GM19099 (cell line): ENCODE measurements around the gene POLR3K.

ENCODE experiments used
- POLR2A ChIP-seq: IDR thresholded peaks from 3 replicates; pipeline ENCODE4 v1.6.1; 2011; ENCODE audit warnings: low read depth; ENCODE audit not compliant: insufficient read length; ENCODE audit errors: extremely low read depth

Gene POLR3K

DNA sequence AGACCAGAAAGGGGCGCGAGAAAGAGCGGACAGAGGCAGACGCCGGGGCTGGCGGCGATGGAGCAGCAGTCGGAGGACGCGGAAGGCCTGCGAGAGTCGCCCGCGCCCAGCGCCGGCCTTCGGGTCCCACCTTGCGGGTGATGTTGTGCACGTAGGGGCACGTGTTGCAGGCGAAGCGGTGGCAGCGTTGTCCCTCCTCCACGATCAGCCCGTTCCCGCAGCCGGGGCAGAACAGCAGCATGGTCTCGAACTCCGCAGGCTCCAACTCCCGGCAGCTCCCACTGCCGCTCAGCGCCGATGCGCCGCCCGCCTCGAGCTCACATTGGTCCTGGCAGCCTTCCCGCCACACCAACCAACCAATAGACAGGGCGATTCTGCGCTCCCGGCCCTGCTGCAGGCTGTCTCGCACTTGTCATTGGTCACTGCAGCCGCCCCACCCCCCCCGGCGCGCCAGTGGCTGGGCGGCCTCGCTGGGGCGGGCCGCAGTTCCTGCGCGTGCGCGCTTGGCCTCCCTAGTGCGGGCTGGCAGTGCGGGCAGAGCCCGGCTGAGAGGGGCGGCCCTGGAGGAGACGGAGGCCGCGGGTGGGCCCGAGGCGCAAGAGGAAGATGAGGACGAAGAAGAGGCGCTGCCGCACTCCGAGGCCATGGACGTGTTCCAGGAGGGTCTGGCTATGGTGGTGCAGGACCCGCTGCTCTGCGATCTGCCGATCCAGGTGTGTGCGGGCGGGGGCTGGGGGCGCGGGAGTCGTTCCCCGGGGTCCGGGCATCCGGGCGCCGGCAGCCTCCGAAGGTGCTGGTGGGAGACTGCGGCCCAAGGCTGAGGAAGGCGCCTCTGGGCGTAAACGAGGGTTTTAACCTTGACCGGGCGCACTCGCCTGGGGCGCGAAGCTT is at the start of gene POLR3K, which contains the start of gene SNRNP25:
Gene POLR3K, minus strand, starts transcription at position 263 of the 891 bp plus-strand sequence. Its CDS starts 22 bp downstream, at position 241.
Gene SNRNP25, plus strand, starts transcription at position 483 of the 891 bp plus-strand sequence. Its CDS starts 189 bp downstream, at position 672.
- TF ChIP-seq POLR2A = peak; percentile 89

GRCh38 chr16:102060-102855 is 48.9 kb upstream of the POLR3K start:
- no peak for TF ChIP-seq POLR2A

DNA sequence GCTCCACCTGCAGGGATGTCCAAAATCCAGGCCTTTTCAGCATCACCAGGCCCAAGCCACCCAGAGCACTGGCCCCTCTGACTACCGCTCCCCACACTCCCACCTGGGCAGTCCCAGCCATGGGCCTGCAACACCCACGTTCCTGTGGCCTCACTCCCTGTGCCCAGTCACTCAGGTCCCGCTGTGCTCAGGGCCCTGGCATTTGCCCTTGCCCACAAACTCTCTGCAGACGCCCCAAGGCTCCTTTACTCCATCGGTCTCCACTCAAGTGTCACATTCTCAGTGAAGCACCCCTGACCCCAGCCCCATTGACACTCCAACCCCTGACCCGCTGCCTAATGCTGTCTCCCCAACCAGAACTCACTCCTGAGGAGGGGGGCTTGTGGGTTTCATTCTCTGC is 48.2 kb upstream of the POLR3K start:
- no peak for TF ChIP-seq POLR2A

DNA sequence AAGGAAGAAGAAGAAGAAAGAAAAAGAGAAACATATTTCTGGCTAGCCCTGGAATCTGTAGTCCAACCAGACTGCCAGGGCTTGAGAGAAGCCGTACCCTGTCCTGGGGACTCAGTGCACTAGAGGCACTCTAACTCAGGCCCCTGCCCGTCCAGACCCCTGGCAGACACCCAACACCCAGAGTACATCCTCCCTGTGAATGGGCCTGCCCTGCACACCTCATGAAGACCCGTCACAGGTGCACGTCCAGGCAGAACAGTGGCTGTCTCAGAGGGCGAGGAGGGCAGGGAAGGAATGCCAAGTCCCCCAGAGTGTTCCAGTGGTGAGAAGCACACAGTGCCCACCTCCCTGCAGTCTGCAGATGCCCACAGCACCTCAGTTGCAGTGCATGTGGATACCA is 47.6 kb upstream of the POLR3K start:
- no peak for TF ChIP-seq POLR2A

DNA sequence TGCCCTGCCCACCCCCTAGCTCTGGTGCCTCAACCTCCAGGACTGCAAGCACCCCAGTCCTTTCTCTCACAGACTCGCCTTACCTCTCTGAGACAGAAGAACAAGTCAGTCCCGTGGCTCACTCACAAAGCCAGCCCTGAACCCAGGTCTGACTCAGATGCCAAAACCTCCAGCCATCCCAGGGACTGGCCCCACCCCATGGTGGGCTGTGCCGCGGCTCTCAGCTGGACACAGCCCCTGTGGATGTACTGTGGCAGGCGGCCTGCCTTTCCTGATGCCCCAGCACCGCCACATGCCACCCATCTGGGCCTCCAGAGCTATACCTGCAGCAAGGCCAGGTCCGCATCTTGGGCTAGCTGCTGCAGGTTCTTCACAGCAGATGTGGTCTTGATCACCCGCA is 44.4 kb upstream of the POLR3K start:
- no peak for TF ChIP-seq POLR2A

GRCh38 chr16:96935-97381 is 43.5 kb upstream of the POLR3K start:
- TF ChIP-seq POLR2A = no peak

DNA sequence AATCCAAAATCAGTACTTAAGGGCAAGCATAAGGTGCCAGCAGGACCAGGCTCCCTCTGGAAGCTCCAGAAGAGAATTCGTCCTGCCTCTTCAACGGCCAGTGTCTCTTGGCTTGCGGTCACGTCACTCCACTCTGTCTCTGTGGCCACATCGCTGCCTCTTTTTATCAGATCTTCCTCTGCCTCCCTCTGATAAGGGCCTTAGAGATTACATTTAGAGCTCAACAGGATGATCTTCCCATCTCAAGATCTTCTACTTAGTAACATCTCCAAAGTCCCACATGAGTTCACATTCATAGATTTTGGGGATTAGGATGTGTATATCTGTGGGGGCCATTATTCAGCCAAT is 41.5 kb upstream of the POLR3K start:
- no peak for TF ChIP-seq POLR2A

- TF ChIP-seq POLR2A = no peak
Observed at GRCh38 chr16:92431-93339, 39.3 kb upstream of the POLR3K start.

- no peak for TF ChIP-seq POLR2A
Observed at GRCh38 chr16:91484-91883, 38.1 kb upstream of the POLR3K start.

GRCh38 chr16:89391-90302 is 36.2 kb upstream of the POLR3K start:
- peak; percentile 13 for TF ChIP-seq POLR2A

GRCh38 chr16:88613-89012 is 35.2 kb upstream of the POLR3K start:
- TF ChIP-seq POLR2A = no peak

DNA sequence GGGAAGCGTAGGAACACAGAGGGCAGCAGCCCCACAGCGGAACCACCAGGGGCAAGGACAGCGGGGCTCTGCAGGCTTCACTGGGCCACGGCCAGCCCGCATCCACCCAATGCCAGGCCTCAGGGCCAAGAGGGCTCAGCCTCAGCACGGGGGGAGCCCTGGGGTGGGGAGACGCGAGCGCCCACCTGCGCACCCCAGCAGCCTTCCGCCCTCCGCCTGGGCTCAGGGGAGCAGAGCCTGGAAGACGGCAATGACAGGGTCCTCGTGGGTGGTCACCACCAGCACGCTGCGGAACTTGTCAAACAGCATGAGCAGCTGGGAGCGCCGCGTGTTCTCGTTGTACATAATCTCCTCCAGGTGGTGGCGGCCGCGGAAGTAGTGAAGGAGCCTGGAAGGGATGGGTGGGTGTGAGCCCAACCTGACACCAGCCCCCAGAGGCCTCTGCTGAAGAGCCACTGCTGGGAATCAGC is 33.1 kb upstream of the POLR3K start:
- no peak for TF ChIP-seq POLR2A

DNA sequence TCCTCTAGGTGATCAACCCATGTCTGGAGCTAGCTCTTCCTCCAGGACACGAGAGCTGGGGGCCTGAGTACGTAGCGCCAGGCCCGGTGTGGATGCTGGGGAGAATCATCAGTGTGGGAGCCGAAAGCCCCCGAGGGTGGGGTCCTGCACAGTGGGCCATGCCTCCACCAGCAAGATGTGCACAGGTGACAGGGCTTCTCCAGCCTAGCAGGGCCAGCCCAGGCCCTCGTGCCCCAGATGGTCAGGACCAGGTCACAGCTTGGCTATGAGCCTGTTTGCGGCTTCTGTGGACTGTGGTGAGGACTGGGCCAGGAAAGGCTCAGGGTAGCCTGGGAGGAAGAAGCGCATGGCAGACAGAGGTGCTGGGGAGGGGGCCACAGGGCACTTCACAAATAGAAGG is 32.5 kb upstream of the POLR3K start:
- no peak for TF ChIP-seq POLR2A

DNA sequence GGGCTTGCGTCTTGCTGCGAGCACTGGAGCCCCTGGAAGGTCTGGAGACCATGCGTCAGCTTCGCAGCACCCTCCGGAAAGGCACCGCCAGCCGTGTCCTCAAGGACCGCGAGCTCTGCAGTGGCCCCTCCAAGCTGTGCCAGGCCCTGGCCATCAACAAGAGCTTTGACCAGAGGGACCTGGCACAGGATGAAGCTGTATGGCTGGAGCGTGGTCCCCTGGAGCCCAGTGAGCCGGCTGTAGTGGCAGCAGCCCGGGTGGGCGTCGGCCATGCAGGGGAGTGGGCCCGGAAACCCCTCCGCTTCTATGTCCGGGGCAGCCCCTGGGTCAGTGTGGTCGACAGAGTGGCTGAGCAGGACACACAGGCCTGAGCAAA is 32.0 kb upstream of the POLR3K start:
- no peak for TF ChIP-seq POLR2A
